HS-27A (cell line): Measurements from ENCODE around the gene PMEL.
"Not testable (repeated sequence)": the region's sequence is repeated elsewhere in the genome, so short reads cannot be mapped to it uniquely, and the experiment has no call there.

Experiments
- DNase-seq: peaks from one replicate; pipeline ENCODE4 v3.0.0-alpha.2; 2012; ENCODE audit warnings: low read depth, missing footprints

The PMEL gene

DNA sequence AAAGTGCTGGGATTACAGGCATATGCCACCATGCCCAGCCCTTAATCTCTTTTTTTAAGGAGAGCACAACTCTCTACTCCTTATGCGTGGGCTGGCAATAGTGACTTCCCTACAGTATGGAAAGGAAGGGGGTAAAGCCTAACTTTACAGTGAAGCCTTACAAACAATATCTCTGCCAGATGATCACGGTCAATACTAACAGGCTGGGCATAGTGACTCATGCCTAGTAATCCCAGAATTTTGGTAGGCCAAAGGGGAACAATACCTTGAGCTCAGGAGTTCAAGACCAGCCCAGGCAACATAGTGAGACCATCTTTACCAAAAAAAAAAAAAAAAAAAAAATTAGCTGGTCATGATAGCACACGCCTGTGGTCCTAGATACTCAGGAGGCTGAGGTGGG, 43.7 kb downstream of the PMEL start:
- DNase-seq: no peak

DNA sequence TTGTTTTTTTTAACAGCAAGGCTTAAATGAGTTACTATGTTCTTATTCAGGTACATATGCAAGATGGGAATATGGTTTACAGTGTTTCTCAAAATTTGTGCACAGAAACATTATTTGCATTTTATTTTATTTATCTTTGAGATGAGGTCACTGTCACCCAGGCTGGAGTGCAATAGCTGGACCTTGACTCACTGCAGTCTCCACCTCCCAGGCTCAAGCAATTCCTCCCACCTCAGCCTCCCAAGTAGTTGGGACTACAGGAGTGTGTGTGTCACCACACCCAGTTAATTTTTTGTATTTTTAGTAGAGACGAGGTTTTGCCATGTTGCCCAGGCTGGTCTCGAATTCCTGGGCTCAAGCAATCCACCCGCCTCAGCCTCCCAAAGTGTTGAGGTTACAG, 46.8 kb downstream of the PMEL start:
- DNase-seq: not testable (repeated sequence)

DNA sequence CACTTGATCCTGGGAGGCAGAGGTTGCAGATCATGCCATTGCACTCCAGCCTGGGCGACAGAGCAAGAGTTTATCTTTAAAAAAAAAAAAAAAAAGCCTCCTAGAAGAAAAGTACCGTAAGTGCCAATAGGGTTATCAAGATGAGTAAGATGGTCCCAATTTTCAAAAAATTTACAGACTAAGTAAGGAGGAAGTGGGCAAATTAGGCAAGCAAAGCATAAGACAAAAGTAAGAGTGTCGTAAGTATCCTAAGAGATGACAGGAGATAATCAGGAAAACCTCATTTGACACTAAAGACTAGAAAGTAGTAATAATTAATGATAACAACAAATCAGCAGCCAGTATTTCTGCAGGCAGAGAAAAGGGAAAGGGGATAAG, 50.4 kb downstream of the PMEL start:
- DNase-seq: no peak

DNA sequence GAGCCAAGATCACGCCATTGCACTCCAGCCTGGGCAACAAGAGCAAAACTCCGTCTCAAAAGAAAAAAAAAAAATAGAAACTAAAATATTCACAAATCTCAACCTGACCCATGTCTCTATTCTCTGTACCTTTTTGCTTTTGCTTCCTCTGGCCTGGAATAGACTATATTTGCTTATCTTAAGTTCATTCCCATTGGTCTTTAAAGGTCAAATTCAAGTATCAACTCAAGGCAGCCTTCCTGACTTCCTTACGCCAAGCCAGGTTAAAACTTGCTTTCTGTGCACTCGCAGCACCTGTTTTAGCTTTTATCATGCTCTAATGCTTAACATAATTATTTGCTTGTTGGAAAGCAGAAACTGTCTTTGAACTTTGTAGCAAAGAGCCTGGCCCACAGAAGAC, 52.9 kb downstream of the PMEL start:
- DNase-seq: no peak

DNA sequence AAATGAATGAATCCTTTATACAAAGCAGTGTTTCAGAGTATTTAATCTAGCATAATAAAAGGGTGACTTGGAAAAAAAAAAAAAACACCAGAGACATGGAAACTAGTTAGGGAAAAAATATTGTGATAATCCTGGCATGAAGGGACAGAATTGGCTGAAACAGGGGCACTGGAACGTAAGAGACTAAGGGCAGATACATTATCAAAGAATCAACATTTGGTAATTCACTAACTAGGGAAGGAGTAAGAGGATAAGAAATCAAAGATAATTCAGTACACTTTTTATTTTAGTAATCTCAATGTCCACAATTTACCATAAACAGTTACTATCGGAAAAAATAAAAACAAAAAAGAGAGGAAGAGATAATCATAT, 56.3 kb downstream of the PMEL start:
- DNase-seq: no peak

DNA sequence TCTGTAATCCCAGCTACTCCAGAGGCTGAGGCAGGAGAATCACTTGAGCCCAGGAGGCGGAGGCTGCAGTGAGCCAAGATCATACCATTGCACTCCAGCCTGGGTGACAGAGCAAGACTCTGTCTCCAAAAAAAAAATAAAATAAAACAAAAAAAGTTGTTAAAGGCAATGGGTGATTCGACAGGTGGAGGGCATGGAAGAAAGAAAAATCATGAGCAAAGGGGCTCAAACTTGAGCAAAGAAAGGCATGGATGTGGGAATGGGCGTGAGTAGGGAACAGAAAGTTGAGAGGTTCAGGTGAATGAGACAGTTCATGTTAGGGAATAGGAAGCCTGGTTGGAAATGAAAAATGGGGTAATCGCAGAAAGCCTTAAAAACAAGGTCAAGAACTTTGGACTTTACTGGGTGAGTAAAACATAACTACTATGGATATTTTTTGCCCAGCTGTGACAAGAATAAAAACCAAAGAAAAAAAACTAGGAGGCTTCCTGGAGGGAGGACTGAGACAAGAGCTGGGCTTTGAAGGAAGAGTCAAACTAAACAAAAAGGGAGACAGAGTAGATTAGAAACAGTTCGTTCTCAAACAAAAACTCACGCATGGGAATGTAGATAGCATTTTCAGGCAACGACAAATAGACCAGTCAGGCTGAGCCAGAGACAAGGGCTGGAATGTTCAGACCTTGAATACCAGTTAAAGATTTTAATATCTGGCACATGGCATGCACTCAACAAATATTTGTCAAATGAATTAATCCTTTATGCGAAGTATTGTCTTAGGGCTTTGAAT, 56.9 kb downstream of the PMEL start:
- DNase-seq: no peak

DNA sequence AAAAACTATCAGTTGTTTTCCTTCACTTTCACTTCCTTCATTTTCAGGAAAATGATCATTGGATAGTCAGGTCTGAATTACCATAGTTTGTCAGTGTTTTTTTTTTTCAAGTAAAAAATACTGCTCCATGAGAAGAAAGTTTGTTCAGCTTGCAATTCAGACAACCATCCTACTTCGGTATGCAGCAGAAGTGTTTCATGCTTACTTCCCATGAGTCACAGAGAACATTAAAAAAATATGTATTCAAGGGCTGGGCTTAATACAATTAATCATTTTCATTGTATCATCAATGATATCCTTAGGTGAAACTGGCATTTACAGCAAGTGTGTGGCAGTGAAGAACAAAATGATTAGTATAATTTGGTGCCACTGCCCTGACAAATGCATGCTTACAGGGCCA, 59.8 kb downstream of the PMEL start:
- no peak for DNase-seq
